GM19324 (cell line): ENCODE data around the gene TMBIM1.
"Not testable (repeated sequence)": the region's sequence is repeated elsewhere in the genome, so short reads cannot be mapped to it uniquely, and the experiment has no call there.

Source experiments
- ATAC-seq: cut with Tn5 transposase; IDR thresholded peaks from one replicate; pipeline ENCODE4 v1.9.1; 2021; ENCODE audit warnings: mild to moderate bottlenecking, moderate library complexity; ENCODE audit not compliant: unreplicated experiment, low FRiP score

Gene TMBIM1

DNA sequence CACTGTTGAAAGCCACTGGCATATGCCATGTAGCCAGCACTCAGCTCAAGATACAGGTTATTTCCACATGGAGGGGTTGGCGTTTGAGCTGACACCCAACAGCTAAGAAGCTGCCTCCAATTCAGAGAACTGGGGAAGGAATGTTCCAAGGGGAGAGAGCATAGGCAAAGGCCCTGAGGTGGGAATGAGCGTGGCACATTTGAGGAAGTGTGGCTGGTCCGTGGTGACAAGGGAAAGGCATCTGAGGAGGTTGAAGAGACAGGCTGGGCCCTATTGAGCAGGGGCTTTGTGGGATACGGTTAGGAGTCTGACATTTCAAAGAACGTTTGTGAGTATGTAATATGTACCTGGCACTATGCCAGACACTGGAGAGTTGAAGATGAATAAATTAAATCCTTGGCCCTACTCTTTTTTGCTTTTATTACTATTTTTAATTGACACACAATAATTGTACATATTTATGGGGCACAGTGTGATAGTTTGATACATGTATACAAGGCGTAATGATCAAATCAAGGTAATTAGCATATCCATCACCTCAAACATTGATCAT is 27.6 kb upstream of the TMBIM1 start:
- ATAC-seq = no peak

DNA sequence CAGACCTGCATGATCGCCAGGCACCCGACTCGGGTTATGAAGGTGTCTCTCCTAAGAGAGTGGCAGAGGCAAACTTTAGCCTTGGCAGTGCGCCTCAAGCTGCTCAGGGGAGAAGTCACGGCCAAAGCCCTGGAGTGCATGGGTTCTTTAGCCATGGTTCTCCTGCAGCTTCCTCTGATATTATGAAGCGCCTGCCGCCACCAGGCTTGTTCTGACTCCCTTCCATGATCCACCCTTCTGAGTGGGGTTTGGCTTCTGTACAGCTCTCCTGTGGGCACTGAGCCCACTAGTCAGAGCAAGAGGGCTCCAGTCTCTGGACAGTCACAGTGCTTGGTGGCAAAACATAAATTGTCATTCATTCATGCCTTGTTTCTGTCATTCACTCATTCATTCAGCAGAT is 25.9 kb upstream of the TMBIM1 start:
- ATAC-seq = no peak

DNA sequence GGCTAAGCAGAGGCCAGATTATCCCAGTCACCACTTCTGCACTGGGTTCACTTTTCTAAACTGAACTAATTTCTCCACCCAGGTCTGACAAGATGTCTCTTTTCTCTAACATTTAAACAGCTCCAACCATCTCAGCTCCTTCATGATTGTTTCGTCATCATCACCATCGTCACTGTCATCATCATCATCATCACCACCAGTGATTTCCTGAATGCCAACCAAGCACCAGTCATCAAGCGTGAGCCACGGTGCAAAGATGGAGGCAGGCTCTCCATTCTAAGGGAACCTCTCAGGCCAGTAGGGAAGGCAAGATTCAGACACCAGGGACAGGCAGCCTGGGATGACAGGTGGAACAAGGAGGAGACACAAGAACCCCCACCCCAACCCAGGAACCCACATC is 25.5 kb upstream of the TMBIM1 start:
- ATAC-seq = no peak

DNA sequence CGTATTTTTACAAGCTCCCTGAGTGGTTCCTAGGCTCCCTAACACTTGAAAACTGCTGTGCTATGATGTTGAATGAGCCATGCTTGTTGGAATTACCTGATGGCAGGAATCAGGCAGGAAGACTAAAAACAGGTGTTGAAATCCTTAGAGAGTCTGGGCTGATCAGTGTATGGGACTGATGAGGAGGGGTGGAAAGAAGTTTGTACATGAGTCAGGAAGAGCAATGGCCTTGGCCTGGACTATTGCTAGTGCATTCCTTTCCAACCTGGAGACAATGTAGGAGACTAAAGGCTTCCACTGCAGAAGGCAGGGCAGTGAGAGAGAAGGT is 25.0 kb upstream of the TMBIM1 start:
- ATAC-seq = no peak

DNA sequence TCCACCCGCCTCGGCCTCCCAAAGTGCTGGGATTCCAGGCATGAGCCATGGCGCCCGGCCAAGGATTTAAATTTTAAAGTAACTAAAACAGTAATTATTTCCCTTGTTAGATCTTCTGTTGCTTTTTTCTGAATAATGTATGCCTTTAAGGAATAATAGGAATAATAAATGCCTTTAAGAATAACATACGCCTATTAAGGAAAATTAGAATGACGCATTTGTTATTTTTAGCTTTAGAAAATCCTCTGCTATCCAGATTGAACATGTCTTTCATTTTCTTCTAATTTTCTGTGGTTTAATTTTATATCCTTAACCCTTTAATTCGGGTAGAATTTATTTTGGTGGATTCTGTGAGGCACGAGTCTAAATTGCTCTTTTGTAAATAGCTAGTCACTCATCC is 23.1 kb upstream of the TMBIM1 start:
- ATAC-seq = no peak

DNA sequence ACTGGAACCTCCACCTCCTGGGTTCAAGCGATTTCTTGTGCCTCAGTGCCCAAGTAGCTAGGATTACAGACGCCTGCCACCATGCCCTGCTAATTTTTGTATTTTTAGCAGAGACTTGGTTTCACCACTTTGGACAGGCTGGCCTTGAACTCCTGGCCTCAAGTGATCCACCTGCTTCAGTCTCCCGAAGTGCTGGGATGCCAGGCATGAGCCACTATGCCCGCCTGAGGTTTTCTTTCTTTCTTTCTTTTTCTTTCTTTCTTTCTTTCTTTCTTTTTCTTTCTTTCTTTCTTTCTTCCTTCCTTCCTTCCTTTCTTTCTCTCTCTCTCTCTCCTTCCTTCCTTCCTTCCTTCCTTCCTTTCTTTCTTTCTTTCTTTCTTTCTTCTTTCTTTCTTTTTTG is 22.5 kb upstream of the TMBIM1 start:
- not testable (repeated sequence) for ATAC-seq

DNA sequence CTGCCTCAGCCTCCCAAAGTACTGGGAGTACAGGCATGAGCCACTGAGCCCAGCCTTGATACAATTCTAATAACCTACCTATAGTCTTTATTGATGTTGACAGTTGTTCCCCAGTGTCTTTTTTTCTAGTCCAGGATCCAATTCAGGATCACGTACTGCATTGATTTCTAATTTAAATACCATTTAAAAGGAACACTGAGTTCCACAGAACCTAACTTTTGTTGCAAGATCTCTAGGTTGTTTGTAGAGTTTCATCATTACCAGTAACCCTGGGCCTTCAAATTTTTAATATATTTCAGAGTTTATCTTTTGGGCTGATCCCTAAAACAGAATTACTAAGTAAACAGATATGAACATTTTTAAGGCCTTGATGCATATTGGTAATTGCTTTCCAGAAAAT is 21.1 kb upstream of the TMBIM1 start:
- ATAC-seq = no peak

DNA sequence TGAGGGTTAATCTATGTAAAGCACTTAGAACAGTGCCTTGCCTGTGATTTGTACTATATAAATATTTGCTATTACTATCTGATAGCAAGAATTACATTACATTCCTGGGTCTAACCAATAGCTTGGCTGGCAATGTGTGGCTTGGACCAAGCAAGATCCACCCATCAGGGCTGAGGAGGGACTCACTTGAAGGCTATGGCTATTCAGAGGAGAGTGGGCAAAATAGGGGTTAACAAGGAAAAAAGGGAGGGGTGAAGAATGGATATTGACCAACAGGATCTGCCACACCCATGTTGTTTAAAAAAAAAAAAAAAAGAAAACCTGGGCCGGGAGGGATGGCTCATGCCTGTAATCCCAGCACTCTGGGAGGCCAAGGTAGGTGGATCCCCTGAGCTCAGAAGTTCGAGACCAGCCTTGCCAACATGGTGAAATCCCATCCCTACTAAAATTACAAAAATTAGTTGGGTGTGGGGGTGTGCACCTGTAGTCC is 20.0 kb upstream of the TMBIM1 start:
- ATAC-seq = no peak

DNA sequence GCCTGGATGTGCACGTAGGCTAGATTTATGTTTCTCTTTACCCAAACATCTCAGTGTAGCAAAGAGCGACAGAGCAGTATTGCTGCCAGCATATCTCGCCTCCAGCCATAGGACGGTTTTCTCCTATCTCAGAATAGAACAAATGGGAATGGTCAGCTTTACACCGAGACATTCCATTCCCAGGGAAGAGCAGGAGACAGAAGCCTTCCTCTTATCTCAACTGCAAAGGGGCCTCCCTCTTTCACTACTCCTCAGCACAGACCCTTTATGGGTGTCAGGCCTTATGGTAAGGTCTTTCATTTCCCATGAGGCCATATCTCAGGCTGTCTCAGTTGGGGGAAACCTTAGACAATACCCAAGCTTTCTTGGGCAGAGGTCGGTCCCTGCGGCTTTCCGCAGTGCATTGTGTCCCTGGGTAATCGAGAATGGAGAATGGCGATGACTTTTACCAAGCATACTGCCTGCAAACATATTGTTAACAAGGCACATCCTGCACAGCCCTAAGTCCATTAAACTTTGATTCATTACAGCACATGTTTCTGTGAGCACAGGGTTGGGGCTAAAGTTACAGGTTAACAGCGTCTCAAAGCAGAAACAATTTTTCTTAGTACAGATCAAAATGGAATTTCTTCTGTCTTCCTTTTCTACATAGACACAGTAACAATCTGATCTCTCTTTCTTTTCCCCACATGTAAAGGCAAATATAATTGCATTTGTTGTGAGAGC is 19.4 kb upstream of the TMBIM1 start:
- not testable (repeated sequence) for ATAC-seq

DNA sequence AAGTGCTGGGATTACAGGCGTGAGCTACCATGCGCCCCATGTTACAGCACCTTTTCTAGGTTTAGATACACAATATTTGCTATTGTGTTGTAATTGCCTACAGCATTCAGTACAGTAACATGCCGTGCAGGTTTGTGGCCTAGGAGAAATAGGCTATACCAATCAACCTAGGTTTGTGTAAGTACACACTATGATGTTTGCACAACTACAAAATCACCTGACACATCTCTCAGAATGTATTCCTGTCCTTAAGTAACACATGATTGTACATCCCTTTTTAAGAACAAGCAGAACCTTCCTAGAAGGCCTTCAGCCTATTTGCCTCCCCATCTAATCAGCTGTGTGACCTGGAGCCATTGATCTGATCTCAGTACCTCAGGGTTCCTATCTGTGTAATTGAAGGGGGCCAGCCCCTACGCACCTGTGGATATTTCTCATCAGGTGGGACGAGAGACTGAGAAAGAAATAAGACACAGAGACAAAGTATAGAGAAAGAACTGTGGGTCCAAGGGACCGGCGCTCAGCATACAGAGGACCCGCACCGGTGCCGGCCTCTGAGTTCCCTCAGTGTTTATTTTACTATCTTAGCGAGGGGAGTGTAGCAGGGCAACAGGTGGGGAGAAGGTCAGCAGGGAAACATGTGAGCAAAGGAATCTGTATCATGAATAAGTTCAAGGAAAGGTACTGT is 18.7 kb upstream of the TMBIM1 start:
- ATAC-seq = no peak

DNA sequence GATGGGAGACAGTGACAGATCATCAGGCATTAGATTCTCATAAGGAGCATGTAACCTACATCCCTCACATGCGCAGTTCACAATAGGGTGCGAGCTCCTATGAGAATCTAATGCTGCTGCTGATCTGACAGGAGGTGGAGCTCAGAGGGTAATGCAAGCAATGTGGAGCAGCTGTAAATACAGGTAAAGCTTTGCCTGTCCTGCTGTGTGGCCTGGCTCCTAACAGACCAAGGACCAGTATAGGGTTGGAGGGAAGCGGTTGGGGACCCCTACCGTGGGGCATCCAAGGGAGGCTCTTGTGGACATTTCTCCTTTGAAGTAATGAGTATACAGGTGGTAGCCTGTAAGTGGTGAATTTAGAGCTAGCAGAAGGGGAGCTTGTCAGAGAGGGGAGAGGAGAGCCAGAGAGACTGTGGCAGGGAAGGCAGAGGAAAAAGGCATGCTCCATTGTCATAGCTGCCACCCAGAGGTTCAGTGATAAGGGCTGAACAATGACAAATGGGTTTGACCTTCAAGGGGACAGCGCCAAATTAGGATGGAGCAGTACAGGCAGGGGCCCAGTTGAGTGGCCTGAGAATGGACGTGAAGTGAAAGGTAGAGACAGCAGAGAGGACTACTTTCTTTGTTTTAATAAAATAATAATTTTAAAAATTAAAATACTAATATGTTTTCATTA is 15.2 kb upstream of the TMBIM1 start:
- ATAC-seq = no peak

DNA sequence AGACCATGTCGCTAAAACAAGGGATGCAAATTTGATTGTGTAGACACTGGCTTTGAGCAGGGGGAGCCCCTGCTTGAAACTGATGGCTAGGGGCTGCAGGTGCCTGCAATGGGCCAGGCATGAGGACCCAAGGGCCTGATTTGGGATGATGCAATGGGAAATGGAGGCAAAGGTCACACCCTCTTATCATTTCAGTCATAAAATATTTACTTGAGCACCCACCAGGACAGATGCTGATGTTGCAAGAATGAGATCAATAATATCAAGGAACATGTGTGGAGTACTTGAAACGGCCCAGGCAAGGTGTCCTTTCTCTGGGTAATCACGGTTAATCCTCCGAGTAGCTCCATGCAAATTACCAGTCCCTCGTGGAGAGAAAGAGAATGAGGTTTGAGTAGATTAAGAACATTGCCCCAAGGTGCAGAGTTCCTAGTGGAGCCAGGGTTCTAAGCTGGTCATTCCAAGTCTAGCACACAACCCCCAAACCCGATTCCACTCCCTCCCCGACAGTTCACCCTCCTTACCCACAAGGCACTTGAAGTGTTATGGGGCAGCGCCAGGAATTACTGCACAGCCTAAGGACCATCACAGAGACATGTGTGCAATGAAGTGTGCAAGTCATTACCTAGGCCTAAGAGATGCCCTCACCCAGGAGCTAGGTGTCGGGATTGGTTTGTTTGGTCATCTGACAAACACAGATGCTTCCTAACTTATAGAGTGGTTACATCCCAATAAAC is 14.0 kb upstream of the TMBIM1 start:
- no peak for ATAC-seq

DNA sequence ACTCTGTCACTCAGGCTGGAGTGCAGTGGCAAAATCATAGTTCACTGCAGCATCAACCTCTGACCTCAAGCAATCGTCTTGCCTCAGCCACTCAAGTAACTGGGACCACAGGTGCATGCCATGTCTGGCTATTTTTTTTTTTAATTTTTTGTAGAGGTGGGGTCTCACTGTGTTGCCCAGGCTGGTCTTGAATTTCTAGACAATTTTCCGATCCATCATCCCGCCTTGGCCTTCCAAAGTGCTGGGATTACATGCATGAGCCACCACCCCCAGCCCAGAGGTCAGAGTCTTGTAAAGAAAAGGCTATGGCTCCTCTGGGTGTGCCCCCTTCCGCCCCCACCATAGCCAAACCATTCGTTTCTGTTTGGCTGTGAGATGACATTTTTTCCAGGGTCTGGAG is 13.1 kb upstream of the TMBIM1 start:
- no peak for ATAC-seq

DNA sequence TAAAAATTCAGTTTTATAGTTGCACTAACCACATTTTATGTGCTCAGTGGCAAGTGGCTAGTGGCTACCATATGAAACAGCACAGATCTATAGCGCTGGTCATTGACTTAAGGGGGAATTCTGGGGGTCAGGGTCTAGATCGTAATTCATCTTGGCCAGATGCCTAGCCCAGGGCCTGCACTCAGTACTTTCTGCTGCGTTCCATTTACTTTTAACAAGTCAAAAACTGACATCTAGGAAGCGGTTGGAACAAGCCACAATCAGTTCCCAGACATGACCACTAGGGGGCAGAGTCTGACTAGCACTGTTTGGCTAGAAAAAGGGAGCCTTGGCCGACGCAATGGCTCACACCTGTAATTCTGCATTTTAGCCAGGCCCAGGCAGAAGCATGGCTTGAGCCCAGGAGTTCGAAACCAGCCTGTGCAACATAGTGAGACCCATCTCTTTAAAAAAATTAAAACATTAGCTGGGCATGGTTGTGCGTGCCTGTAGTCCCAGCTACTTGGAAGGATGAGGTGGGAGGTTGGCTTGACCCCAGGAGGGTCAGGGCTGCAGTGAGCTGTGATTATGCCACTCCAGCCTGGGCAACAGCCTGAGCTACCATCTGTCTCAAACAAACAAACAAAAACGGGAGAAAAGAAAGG is 9.0 kb upstream of the TMBIM1 start:
- ATAC-seq = peak; percentile 79

DNA sequence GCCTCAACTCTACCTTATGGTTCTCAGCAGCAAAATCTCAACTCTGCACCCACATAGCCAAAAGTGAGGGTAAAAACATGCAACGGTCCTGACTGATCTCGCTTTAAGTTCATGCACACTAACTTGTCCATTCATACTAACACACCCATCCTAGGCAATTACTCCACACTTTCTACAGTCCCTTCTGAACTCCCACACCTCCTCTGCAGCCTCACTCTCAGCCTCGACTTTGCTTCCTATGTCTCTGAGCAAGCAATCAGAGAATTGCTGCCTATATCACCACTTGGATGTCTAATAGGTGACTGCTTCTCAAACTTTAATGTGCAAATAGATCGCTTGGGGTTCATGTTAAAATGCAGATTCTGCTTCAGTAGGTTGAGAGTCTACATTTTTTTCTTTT is 7.8 kb upstream of the TMBIM1 start:
- no peak for ATAC-seq

DNA sequence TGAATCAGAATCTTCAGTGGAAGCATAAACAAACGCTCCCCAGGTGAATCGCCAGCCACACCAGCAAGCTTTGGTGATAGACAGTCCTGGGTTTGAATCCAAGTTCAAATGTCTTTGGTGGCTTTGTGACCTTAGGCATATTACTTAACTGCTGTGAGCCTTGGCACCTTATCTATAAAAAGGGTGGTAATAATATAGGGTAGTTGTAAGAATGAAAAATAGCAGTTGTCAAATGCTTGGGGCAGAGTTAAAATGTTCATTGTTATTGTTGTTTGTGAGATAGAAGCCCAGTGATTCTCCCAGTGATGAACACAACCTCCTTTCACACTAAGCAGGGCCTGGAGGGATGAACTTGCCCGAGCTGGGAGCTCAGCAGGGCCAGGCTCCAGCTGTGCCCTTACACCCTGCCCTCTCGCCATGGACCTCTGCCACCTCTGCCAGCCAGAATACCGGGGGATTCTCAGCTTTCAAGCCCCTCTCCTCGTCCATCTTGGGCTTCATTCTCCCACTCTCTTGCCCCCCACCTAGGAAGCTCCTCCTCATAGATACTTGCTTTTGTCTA is 6.1 kb upstream of the TMBIM1 start:
- no peak for ATAC-seq

DNA sequence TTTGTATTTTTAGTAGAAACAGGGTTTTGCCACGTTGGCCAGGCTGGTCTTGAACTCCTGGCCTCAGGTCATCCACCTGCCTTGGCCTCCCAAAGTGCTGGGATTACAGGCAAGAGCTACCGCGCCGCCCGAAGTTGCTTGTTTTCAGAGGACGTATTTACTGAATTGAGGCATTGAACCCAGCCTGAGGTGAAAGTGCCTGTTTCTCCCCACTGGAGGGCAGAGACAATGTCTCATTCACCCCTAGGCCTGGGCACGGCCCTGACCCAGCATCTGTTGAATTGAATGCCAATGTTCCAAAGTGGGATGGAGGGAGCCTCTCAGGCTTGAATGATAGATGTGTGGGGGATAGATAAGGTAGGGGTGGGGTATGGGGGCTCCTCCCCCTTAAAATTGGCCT is 4.5 kb upstream of the TMBIM1 start:
- ATAC-seq = no peak

DNA sequence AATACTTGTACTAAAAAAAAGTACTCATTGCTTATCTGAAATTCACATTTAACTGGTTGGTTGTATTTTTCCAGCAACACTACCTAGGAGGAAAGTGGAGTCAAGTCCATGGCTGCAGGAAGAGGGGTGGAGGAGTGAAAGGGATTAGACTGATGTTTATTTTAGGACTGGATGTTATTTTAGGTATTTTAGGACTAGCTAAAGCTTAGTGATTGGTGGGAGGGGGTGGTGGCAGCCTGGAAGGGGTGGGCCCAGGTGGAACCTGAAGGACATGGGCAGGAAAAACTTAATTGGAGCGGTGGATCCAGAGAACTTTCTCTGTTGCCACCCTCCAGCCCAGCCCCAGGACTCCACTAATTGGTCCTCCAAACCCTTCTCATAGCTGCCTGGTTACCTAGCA is 3.9 kb upstream of the TMBIM1 start:
- no peak for ATAC-seq

DNA sequence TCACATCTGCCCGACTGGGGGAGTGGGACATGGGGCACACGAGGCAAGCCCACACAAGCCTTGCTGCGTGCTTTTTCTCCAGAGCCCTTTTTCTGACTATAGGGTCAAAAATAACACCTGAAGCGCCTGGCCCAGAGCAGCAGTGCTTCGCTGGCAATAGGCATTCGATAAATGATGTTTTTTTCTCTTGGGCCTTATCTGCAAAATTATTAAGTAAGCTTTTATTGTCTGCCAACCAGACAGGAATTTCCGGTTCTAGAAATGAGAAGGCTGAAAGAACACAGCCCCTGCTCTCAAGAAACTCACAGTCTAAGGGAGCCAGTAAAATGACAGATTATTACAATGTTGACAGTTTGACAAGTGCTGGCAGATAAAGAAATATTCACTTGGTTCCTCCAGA is 2.7 kb upstream of the TMBIM1 start:
- ATAC-seq = no peak

DNA sequence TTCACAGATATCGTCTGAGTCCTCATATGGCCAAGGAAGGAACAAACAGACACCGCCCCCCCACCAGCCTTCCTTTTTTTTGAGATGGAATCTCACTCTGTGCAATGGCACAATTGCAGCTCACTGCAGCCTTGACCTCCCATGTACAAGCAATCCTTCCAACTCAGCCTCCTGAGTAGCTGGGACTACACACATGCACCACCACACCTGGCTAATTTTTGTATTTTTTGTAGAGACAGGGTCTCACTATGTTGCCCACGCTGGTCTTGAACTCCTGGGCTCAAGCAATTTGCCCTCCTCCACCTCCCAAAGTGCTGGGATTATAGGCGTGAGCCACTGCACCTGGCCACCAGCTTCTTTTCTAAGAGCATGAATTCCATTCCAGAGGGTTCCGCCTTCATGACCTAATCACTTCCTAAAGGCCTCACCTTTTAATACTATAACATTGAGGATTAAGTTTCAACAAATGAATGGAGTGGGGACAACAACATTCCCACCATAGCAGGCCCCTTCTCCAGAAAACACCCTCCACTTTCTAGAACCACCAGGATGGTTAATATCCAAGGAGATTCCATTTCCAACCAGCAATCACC is 2.2 kb upstream of the TMBIM1 start:
- ATAC-seq = no peak
